ENCODE measurements around the gene HSPA5. TPM values are rescaled to one million over a fixed set of nuclear protein-coding genes. Genes with fewer than 3 reads are reported as not detected.

HSPA5 gene
- total RNA-seq, 1 experiment from 2014 or later, result 438 TPM

- BruUV-seq (replicated peaks), result no TSS peak
- H4K20me1 ChIP-seq (ENCODE audit: insufficient read depth), result no peaks in the 10 kb centered on the region
- no peaks in the 10 kb centered on the region for H3K9me3 ChIP-seq (ENCODE audit: control insufficient read depth in 1 of 2, insufficient read depth in 1 of 2, low read depth in 1 of 2, low read length in 2 of 2)
- no peak overlapping the region for H3K9ac ChIP-seq (ENCODE audit: low read length)
- ATAC-seq (no peak), DNase-seq (ENCODE audit: low read depth, low spot score) (no peak)
- ChIA-PET POLR2A (no interaction called here), CTCF (no interaction called here), RAD21 (ENCODE audit: low non-redundant PET in 1 of 2, low total read pairs in 2 of 2, uncharacterized antibody in 2 of 2, unreplicated experiment in 2 of 2) (no interaction called here)
- H3K4me3 ChIP-seq (replicated peaks in 1 of 2; ENCODE audit: low read depth in 1 of 2, low read length in 2 of 2), result no peak overlapping the region
- H3K4me2 ChIP-seq (ENCODE audit: low read length), result no peak overlapping the region
- no peak overlapping the region for H2AFZ ChIP-seq (ENCODE audit: low read depth, low read length, poor library complexity, severe bottlenecking)
- H3K79me2 ChIP-seq (ENCODE audit: insufficient read depth, low read length), result peaks cover 90% of the 10 kb centered on the region
- H3K27me3 ChIP-seq (ENCODE audit: insufficient read depth, low read length), result no peaks in the 10 kb centered on the region
- H3K4me1 ChIP-seq (ENCODE audit: control insufficient read depth in 1 of 2, insufficient read depth in 2 of 2, low read length in 2 of 2), result no peaks in the 10 kb centered on the region
- H3K36me3 ChIP-seq (ENCODE audit: control insufficient read depth in 1 of 2, insufficient read depth in 2 of 2, low read length in 2 of 2), result no peaks in the 10 kb centered on the region
- TF ChIP-seq MAX (IDR thresholded peaks at IDR 0.05) (no peak), SIN3A (IDR thresholded peaks at IDR 0.05; ENCODE audit: low read depth) (no peak), EGR1 (IDR thresholded peaks at IDR 0.05; ENCODE audit: low read depth) (no peak), POLR2AphosphoS5 (IDR thresholded peaks at IDR 0.05; ENCODE audit: low read depth, low read length) (no peak), REST (IDR thresholded peaks at IDR 0.05; ENCODE audit: low read depth) (no peak), POLR2A (IDR thresholded peaks at IDR 0.05; ENCODE audit: borderline replicate concordance, extremely low read depth, insufficient read depth, insufficient read length) (no peak), RAD21 (IDR thresholded peaks at IDR 0.05; ENCODE audit: low read depth) (no peak), EZH2phosphoT487 (IDR thresholded peaks at IDR 0.05; ENCODE audit: borderline replicate concordance) (no peak), CBX3 (IDR thresholded peaks at IDR 0.05; ENCODE audit: low read depth) (no peak), SRF (IDR thresholded peaks at IDR 0.05; ENCODE audit: low read depth) (no peak), JUND (IDR thresholded peaks at IDR 0.05) (no peak), CEBPB (IDR thresholded peaks at IDR 0.05; ENCODE audit: low read depth) (no peak), ZFX (IDR thresholded peaks at IDR 0.05) (no peak), ELF1 (IDR thresholded peaks at IDR 0.05; ENCODE audit: borderline replicate concordance, low read depth) (no peak), ZNF274 (IDR thresholded peaks at IDR 0.05; ENCODE audit: low read depth, low read length) (no peak), ATF3 (IDR thresholded peaks at IDR 0.05) (no peak), YY1 (IDR thresholded peaks at IDR 0.05; ENCODE audit: extremely low read depth, insufficient replicate concordance, low read depth, low read length) (no peak), ZBTB33 (IDR thresholded peaks at IDR 0.05; ENCODE audit: extremely low read depth, insufficient replicate concordance, low read length) (no peak)
- H3K27ac ChIP-seq (ENCODE audit: low read depth, low read length), result no peak overlapping the region
- no peaks in the 10 kb centered on the region for H3K9me2 ChIP-seq (ENCODE audit: insufficient read depth)
- intact Hi-C loops (cut with micrococcal nuclease), result no loop called here
Observed at GRCh38 chr9:125269014-125269397, 27.9 kb upstream of the HSPA5 start.
